Mesendoderm (in vitro differentiated cells): ENCODE data around the gene TP53BP2.
A peak's percentile ranks its signal among the peaks of the same experiment; 100 is the strongest.

Experiments
- DNase-seq: peaks from one replicate; pipeline ENCODE4 v3.0.0; 2013
- H2AK5ac ChIP-seq: 2 replicates; pipeline ENCODE4 v1.6.1; 2013; ENCODE audit warnings: low read length, inconsistent platforms
- H2BK120ac ChIP-seq: 2 replicates; pipeline ENCODE4 v1.6.1; 2013; ENCODE audit warnings: low read depth, mild to moderate bottlenecking, low read length, moderate library complexity, mixed read lengths
- H2BK15ac ChIP-seq: replicated peaks from 2 replicates; pipeline ENCODE4 v1.6.1; 2013; ENCODE audit warnings: low read depth, mild to moderate bottlenecking, moderate library complexity
- H2BK5ac ChIP-seq: 2 replicates; pipeline ENCODE4 v1.6.1; 2013; ENCODE audit warnings: low read length, inconsistent platforms
- H3K18ac ChIP-seq: 2 replicates; pipeline ENCODE4 v1.6.1; 2013; ENCODE audit warnings: mild to moderate bottlenecking, low read length, mixed read lengths
- H3K23ac ChIP-seq: one replicate; pipeline ENCODE4 v1.6.1; 2013; ENCODE audit warnings: low read length
- H3K27ac ChIP-seq: 2 replicates; pipeline ENCODE4 v1.5.1; 2013; ENCODE audit warnings: low read depth, mild to moderate bottlenecking, inconsistent platforms, low read length, moderate library complexity
- H3K27me3 ChIP-seq: 2 replicates; pipeline ENCODE4 v1.6.1; 2013; ENCODE audit warnings: low read length, control low read depth, mild to moderate bottlenecking, inconsistent platforms; ENCODE audit not compliant: insufficient read depth, poor library complexity
- H3K36me3 ChIP-seq: 2 replicates; pipeline ENCODE4 v1.6.1; 2013; ENCODE audit warnings: low read length, inconsistent platforms; ENCODE audit not compliant: control insufficient read depth, insufficient read depth
- H3K4ac ChIP-seq: one replicate; pipeline ENCODE4 v1.6.1; 2013; ENCODE audit warnings: low read depth, mild to moderate bottlenecking, low read length, moderate library complexity
- H3K4me1 ChIP-seq: 2 replicates; pipeline ENCODE4 v1.6.1; 2013; ENCODE audit warnings: low read depth, low read length, inconsistent platforms; ENCODE audit not compliant: control insufficient read depth
- H3K4me2 ChIP-seq: 2 replicates; pipeline ENCODE4 v1.6.1; 2013; ENCODE audit warnings: low read length
- H3K4me3 ChIP-seq: 2 replicates; pipeline ENCODE4 v1.5.1; 2013; ENCODE audit warnings: mild to moderate bottlenecking, low read length
- H3K56ac ChIP-seq: one replicate; pipeline ENCODE4 v1.6.1; 2013; ENCODE audit warnings: low read length
- H3K79me1 ChIP-seq: 2 replicates; pipeline ENCODE4 v1.6.1; 2013; ENCODE audit warnings: low read length, inconsistent platforms
- H3K79me2 ChIP-seq: 2 replicates; pipeline ENCODE4 v1.6.1; 2013; ENCODE audit warnings: mild to moderate bottlenecking, low read length; ENCODE audit not compliant: control insufficient read depth, insufficient read depth
- H3K9ac ChIP-seq: 2 replicates; pipeline ENCODE4 v1.6.1; 2013; ENCODE audit warnings: low read length, inconsistent platforms
- H4K5ac ChIP-seq: one replicate; pipeline ENCODE4 v1.6.1; 2013; ENCODE audit warnings: low read length
- H4K8ac ChIP-seq: one replicate; pipeline ENCODE4 v1.6.1; 2013; ENCODE audit warnings: low read depth, mild to moderate bottlenecking, control low read depth, low read length, moderate library complexity
- WGBS: extraction: QIAGEN DNeasy Blood & Tissue Kit; methylation state at CpG from one replicate; pipeline ENCODE4 v1.1.7; 2013; ENCODE audit warnings: low lambda C conversion rate, missing lambda C conversion rate; ENCODE audit not compliant: insufficient coverage; ENCODE audit errors: extremely low coverage; 5-methylcytosine and 5-hydroxymethylcytosine counted together

TP53BP2 gene

DNA sequence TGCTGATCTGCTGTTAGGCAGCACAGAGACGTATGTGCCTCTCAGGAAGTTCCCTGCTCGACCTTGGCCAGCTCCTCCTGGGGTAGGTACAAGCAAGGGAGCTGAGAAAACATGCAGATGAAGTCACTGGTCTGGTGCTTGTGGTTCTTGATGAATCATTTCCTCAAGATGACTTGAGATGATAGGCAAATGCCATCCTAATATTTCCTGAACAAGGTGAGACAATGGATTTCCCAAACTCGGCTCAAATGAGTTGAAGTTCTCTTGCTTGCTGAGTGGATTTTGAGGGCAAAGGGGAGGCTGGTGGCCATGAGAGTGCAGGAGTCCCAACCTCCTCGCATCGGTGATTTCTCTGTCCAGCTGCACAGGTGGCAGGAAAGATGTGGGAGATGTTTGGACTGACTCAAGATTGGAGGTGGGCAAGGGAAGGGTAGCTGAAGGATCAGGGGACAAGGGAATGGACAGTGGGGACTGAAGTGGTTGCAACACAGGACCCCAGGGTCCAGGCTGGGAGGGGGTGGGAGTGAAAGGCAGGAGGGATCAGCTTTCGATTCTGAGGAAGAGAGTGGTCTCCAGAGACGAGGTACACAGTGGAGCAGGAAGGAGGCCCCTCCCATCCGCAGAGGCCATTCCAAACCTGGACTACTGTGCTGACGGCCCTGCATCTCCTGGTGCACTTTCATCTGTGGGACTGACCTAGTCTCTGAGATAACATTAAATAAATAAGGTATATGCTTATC is 69.5 kb downstream of the TP53BP2 start:
- Histone ChIP-seq H3K56ac (peak overlapping the region; percentile 39), H3K27me3 (no peaks in the 10 kb centered on the region), H3K79me2 (no peaks in the 10 kb centered on the region), H3K4me2 (no peak overlapping the region), H3K27ac (no peak overlapping the region), H4K8ac (no peak overlapping the region), H3K79me1 (no peaks in the 10 kb centered on the region), H3K4me3 (no peak overlapping the region), H3K4me1 (peaks cover 10% of the 10 kb centered on the region), H4K5ac (no peak overlapping the region), H2BK120ac (no peak overlapping the region), H2BK5ac (no peak overlapping the region), H2AK5ac (no peak overlapping the region), H3K4ac (no peak overlapping the region), H3K23ac (no peak overlapping the region), H3K18ac (no peak overlapping the region), H3K9ac (no peak overlapping the region), H3K36me3 (peaks cover 8% of the 10 kb centered on the region), H2BK15ac (no peak overlapping the region)
- no CpG with 5 or more reads among the region's 9 CpGs for WGBS
- peak; percentile 83 for DNase-seq

GRCh38 chr1:223775711-223776074 is 70.1 kb downstream of the TP53BP2 start:
- Histone ChIP-seq H4K8ac (no peak overlapping the region), H3K27ac (no peak overlapping the region), H3K4me1 (peaks cover 10% of the 10 kb centered on the region), H3K4ac (no peak overlapping the region), H3K27me3 (no peaks in the 10 kb centered on the region), H2AK5ac (no peak overlapping the region), H3K56ac (no peak overlapping the region), H3K4me2 (no peak overlapping the region), H4K5ac (no peak overlapping the region), H3K79me1 (no peaks in the 10 kb centered on the region), H3K36me3 (peaks cover 8% of the 10 kb centered on the region), H3K79me2 (no peaks in the 10 kb centered on the region), H3K23ac (no peak overlapping the region), H3K9ac (no peak overlapping the region), H2BK5ac (no peak overlapping the region), H2BK120ac (no peak overlapping the region), H2BK15ac (no peak overlapping the region), H3K18ac (no peak overlapping the region), H3K4me3 (no peak overlapping the region)
- no CpG with 5 or more reads among the region's 1 CpG for WGBS
- DNase-seq, result no peak

GRCh38 chr1:223775054-223775453 is 70.7 kb downstream of the TP53BP2 start:
- Histone ChIP-seq H3K4me1 (peaks cover 10% of the 10 kb centered on the region), H3K79me2 (no peaks in the 10 kb centered on the region), H3K27me3 (no peaks in the 10 kb centered on the region), H3K27ac (no peak overlapping the region), H4K5ac (no peak overlapping the region), H3K4me2 (no peak overlapping the region), H3K18ac (no peak overlapping the region), H3K36me3 (peaks cover 8% of the 10 kb centered on the region), H4K8ac (no peak overlapping the region), H2AK5ac (no peak overlapping the region), H3K23ac (no peak overlapping the region), H3K9ac (no peak overlapping the region), H3K56ac (no peak overlapping the region), H3K79me1 (no peaks in the 10 kb centered on the region), H3K4me3 (no peak overlapping the region), H3K4ac (no peak overlapping the region), H2BK5ac (no peak overlapping the region), H2BK120ac (no peak overlapping the region), H2BK15ac (no peak overlapping the region)
- DNase-seq, result no peak
- WGBS, result no CpG with 5 or more reads among the region's 4 CpGs

- Histone ChIP-seq H3K79me1 (no peaks in the 10 kb centered on the region), H2BK120ac (no peak overlapping the region), H3K4me3 (no peak overlapping the region), H2BK5ac (no peak overlapping the region), H3K36me3 (peaks cover 8% of the 10 kb centered on the region), H3K9ac (no peak overlapping the region), H3K4me1 (peaks cover 10% of the 10 kb centered on the region), H3K79me2 (no peaks in the 10 kb centered on the region), H4K5ac (no peak overlapping the region), H3K18ac (no peak overlapping the region), H3K23ac (no peak overlapping the region), H2BK15ac (no peak overlapping the region), H3K27ac (no peak overlapping the region), H2AK5ac (no peak overlapping the region), H3K56ac (no peak overlapping the region), H4K8ac (no peak overlapping the region), H3K4ac (no peak overlapping the region), H3K4me2 (no peak overlapping the region), H3K27me3 (no peaks in the 10 kb centered on the region)
- DNase-seq, result no peak
- WGBS, result no CpG with 5 or more reads among the region's 6 CpGs
These were observed 71.5 kb downstream of the TP53BP2 start for GRCh38 chr1:223774134-223774814.

- H3K4me3 ChIP-seq, result no peak overlapping the region
- no peak for DNase-seq
- no peak overlapping the region for H3K18ac ChIP-seq
- no peak overlapping the region for H2BK5ac ChIP-seq
- H3K4me1 ChIP-seq, result peaks cover 10% of the 10 kb centered on the region
- no peak overlapping the region for H3K27ac ChIP-seq
- H3K4ac ChIP-seq, result no peak overlapping the region
- no peak overlapping the region for H2BK120ac ChIP-seq
- H3K56ac ChIP-seq, result no peak overlapping the region
- H3K9ac ChIP-seq, result no peak overlapping the region
- H4K5ac ChIP-seq, result no peak overlapping the region
- H3K79me2 ChIP-seq, result no peaks in the 10 kb centered on the region
- no peak overlapping the region for H3K4me2 ChIP-seq
- H4K8ac ChIP-seq, result no peak overlapping the region
- no peak overlapping the region for H2BK15ac ChIP-seq
- H3K27me3 ChIP-seq, result no peaks in the 10 kb centered on the region
- H2AK5ac ChIP-seq, result no peak overlapping the region
- no CpG with 5 or more reads among the region's 5 CpGs for WGBS
- no peak overlapping the region for H3K23ac ChIP-seq
- H3K79me1 ChIP-seq, result no peaks in the 10 kb centered on the region
- peaks cover 5% of the 10 kb centered on the region for H3K36me3 ChIP-seq
These were observed 73.0 kb downstream of the TP53BP2 start for GRCh38 chr1:223772771-223773160.
